Measurements from ENCODE around the gene CSTPP1. TPM values are rescaled to one million over a fixed set of nuclear protein-coding genes. Genes with fewer than 3 reads are reported as not detected.

CSTPP1 gene
- total and polyA plus RNA-seq, 2 donors (not counting 1 experiment from before 2014, with no cell fraction given) = 11.5 to 29.0 TPM

DNA sequence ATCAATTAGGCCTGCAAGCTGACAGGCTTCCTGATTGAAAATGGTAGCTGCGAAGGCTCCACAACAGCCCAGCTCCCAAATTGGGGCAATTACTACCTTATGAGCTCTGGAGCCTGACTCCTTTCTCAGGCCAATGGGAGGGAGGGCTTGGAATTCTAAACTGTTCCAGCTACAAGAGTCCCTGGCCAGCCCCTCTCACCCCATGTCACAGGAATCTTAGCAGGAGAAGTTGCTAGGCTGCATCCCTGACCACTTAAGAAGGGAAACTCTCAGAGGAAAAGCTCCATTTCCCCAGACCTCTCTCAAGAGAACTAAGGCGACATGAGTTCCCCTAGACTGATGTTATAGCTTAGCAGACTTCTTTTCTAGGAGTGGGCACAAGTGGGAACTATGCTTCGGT lies 23.1 kb upstream of the CSTPP1 start:
- H2AFZ ChIP-seq (ENCODE audit: insufficient read depth, low read depth, low read length, poor library complexity, severe bottlenecking) = no peak overlapping the region
- H3K4me1 ChIP-seq (ENCODE audit: control insufficient read depth in 2 of 2, insufficient read depth in 2 of 2, low read length in 2 of 2) = peaks cover 17 to 19% of the 10 kb centered on the region in 2 donors
- no peaks in the 10 kb centered on the region for H3K36me3 ChIP-seq (replicated peaks in 1 of 2; ENCODE audit: control extremely low read depth in 1 of 2, control insufficient read depth in 1 of 2, extremely low read depth in 1 of 2, insufficient read depth in 2 of 2, low read length in 1 of 2)
- Mint-ChIP-seq H3K4me3 (no peak overlapping the region), H3K27me3 (peaks cover 43% of the 10 kb centered on the region), H3K9me3 (ENCODE audit: insufficient read depth) (no peaks in the 10 kb centered on the region), H3K27ac (no peak overlapping the region), H3K4me1 (peaks cover 16% of the 10 kb centered on the region)
- H3K9ac ChIP-seq (ENCODE audit: low read length) = no peak overlapping the region
- ATAC-seq (ENCODE audit: low read depth) = no peak
- no peak overlapping the region for H3K27ac ChIP-seq (ENCODE audit: low read length in 2 of 2)
- TF ChIP-seq EZH2 (IDR thresholded peaks at IDR 0.05; ENCODE audit: borderline replicate concordance, insufficient read depth, low read depth, low read length, poor library complexity, severe bottlenecking) (no peak), CTCF (IDR thresholded peaks at IDR 0.05) (no peak)
- H4K20me1 ChIP-seq (ENCODE audit: control insufficient read depth, insufficient read depth, low read length, poor library complexity, severe bottlenecking) = no peaks in the 10 kb centered on the region
- intact Hi-C loops (cut with micrococcal nuclease) = no loop called here
- no peak overlapping the region for H3K4me2 ChIP-seq (replicated peaks; ENCODE audit: low read depth, low read length, poor library complexity, severe bottlenecking)
- H3K4me3 ChIP-seq (ENCODE audit: control extremely low read depth in 1 of 5, extremely low read depth in 1 of 5, insufficient read depth in 1 of 5, low read depth in 2 of 5, low read length in 4 of 5) = no peak overlapping the region
- H3K79me2 ChIP-seq (ENCODE audit: control insufficient read depth, insufficient read depth, low read length) = no peaks in the 10 kb centered on the region
- DNase-seq = no peak
- POLR2A ChIA-PET = no interaction called here
- CTCF ChIA-PET = interaction anchor here (1.0 to 1.1 kb wide), 2 partner anchors 20 to 23 kb away, joined by 3 to 4 read pairs; partner anchors contain the start of gene CSTPP1
- 88% methylated on average over 1 of the region's 3 CpGs for whole genome bisulfite sequencing (ENCODE audit: insufficient coverage)
- peaks cover 0 to 56% (median 24%) of the 10 kb centered on the region in 4 experiments for H3K27me3 ChIP-seq (replicated peaks in 1 of 4; ENCODE audit: control extremely low read depth in 1 of 4, control insufficient read depth in 3 of 4, insufficient read depth in 4 of 4, low read length in 3 of 4)
- H3K9me3 ChIP-seq (ENCODE audit: control extremely low read depth in 1 of 3, control insufficient read depth in 2 of 3, insufficient read depth in 1 of 3, low read length in 2 of 3) = peaks cover 0 to 11% (median 0%) of the 10 kb centered on the region in 3 donors

DNA sequence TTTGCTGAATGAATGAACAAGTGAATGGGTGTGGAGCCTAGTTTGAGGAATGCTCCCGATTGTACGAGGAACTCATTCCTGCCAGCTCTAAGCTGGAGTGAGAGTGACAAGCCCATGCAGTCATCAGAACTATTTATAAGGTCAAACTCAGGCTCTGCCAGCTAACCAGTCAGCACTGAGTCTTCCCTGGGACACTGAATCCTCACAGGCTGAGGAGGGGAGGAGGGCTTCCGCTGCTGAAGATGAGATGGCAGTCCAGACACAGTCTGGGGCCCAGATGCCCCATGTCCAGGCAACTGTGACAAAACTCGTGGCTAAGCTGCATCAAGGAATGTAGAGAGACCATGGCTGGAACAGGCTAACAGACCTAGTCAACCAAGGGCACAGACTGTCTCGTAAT lies 22.2 kb upstream of the CSTPP1 start:
- H3K9me3 ChIP-seq (ENCODE audit: control extremely low read depth in 1 of 3, control insufficient read depth in 2 of 3, insufficient read depth in 1 of 3, low read length in 2 of 3) = peaks cover 0 to 11% (median 0%) of the 10 kb centered on the region in 3 donors
- CTCF ChIA-PET = interaction anchor here (1.0 kb wide), 1 partner anchor 22 kb away, joined by 4 read pairs; the partner anchor contains the start of gene CSTPP1
- no peak overlapping the region for H3K4me3 Mint-ChIP-seq
- POLR2A ChIA-PET = no interaction called here
- H3K36me3 ChIP-seq (replicated peaks in 1 of 2; ENCODE audit: control extremely low read depth in 1 of 2, control insufficient read depth in 1 of 2, extremely low read depth in 1 of 2, insufficient read depth in 2 of 2, low read length in 1 of 2) = no peaks in the 10 kb centered on the region
- no peak overlapping the region for H3K4me2 ChIP-seq (replicated peaks; ENCODE audit: low read depth, low read length, poor library complexity, severe bottlenecking)
- H3K27ac Mint-ChIP-seq = no peak overlapping the region
- H3K27me3 Mint-ChIP-seq = peaks cover 50% of the 10 kb centered on the region
- ATAC-seq (ENCODE audit: low read depth) (no peak), DNase-seq (no peak)
- H3K4me1 Mint-ChIP-seq = peaks cover 23% of the 10 kb centered on the region
- no peak overlapping the region for H3K27ac ChIP-seq (ENCODE audit: low read length in 2 of 2)
- no peak for TF ChIP-seq CTCF (IDR thresholded peaks at IDR 0.05)
- no peak for TF ChIP-seq EZH2 (IDR thresholded peaks at IDR 0.05; ENCODE audit: borderline replicate concordance, insufficient read depth, low read depth, low read length, poor library complexity, severe bottlenecking)
- no peak overlapping the region for H2AFZ ChIP-seq (ENCODE audit: insufficient read depth, low read depth, low read length, poor library complexity, severe bottlenecking)
- intact Hi-C loops (cut with micrococcal nuclease) = no loop called here
- H3K4me3 ChIP-seq (ENCODE audit: control extremely low read depth in 1 of 5, extremely low read depth in 1 of 5, insufficient read depth in 1 of 5, low read depth in 2 of 5, low read length in 4 of 5) = no peak overlapping the region
- no peaks in the 10 kb centered on the region for H3K79me2 ChIP-seq (ENCODE audit: control insufficient read depth, insufficient read depth, low read length)
- peaks cover 0 to 64% (median 30%) of the 10 kb centered on the region in 4 experiments for H3K27me3 ChIP-seq (replicated peaks in 1 of 4; ENCODE audit: control extremely low read depth in 1 of 4, control insufficient read depth in 3 of 4, insufficient read depth in 4 of 4, low read length in 3 of 4)
- 82% methylated on average over 5 of the region's 5 CpGs for WGBS (ENCODE audit: insufficient coverage)
- H3K9ac ChIP-seq (ENCODE audit: low read length) = no peak overlapping the region
- H3K4me1 ChIP-seq (ENCODE audit: control insufficient read depth in 2 of 2, insufficient read depth in 2 of 2, low read length in 2 of 2) = peaks cover 25 to 26% of the 10 kb centered on the region in 2 donors
- no peaks in the 10 kb centered on the region for H4K20me1 ChIP-seq (ENCODE audit: control insufficient read depth, insufficient read depth, low read length, poor library complexity, severe bottlenecking)
- no peaks in the 10 kb centered on the region for H3K9me3 Mint-ChIP-seq (ENCODE audit: insufficient read depth)
